Vagina (tissue), 2 donors: Measurements from ENCODE around the gene MLF2.
"Not testable (repeated sequence)": the region's sequence is repeated elsewhere in the genome, so short reads cannot be mapped to it uniquely, and the experiment has no call there.

Experiments used
- POLR2A ChIP-seq, 2 donors: fragments of 450-650 bp; IDR thresholded peaks; one replicate each; pipeline ENCODE4 v1.6.1; 2017; ENCODE audit warnings: antibody characterized with exemption in 2 of 2, mild to moderate bottlenecking in 2 of 2, moderate library complexity in 2 of 2
- TF ChIP-seq, protein P1 (sequence below), 3 experiments: fragments of 450-650 bp in 2 of 3; fragments of 200-600 bp in 1 of 3; sonication (generic) in 1 of 3; IDR thresholded peaks; one replicate each; pipeline ENCODE4 v1.5.1; 2017 to 2019; ENCODE audit warnings: antibody characterized with exemption in 3 of 3, mild to moderate bottlenecking in 2 of 3, moderate library complexity in 2 of 3

DNA sequence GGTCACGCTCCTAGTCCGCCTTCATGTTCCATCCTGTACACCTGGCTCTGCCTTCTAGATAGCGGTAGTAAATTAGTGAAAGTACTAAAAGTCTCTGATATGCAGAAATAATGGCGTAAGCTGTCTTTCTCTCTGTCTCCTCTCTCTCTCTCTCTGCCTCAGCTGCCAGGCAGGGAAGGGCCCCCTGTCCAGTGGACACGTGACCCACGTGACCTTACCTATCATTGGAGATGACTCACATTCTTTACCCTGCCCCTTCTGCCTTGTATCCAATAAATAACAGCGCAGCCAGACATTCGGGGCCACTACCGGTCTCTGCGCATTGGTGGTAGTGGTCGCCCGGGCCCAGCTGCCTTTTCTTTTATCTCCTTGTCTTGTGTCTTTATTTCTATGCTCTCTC lies 10.9 kb downstream of the MLF2 start:
- TF ChIP-seq, protein P1, sequence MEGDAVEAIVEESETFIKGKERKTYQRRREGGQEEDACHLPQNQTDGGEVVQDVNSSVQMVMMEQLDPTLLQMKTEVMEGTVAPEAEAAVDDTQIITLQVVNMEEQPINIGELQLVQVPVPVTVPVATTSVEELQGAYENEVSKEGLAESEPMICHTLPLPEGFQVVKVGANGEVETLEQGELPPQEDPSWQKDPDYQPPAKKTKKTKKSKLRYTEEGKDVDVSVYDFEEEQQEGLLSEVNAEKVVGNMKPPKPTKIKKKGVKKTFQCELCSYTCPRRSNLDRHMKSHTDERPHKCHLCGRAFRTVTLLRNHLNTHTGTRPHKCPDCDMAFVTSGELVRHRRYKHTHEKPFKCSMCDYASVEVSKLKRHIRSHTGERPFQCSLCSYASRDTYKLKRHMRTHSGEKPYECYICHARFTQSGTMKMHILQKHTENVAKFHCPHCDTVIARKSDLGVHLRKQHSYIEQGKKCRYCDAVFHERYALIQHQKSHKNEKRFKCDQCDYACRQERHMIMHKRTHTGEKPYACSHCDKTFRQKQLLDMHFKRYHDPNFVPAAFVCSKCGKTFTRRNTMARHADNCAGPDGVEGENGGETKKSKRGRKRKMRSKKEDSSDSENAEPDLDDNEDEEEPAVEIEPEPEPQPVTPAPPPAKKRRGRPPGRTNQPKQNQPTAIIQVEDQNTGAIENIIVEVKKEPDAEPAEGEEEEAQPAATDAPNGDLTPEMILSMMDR (IDR thresholded peaks at IDR 0.05) = not testable (repeated sequence)
- TF ChIP-seq POLR2A (IDR thresholded peaks at IDR 0.05) = not testable (repeated sequence)
